ENCODE measurements around the gene C16orf74.

DNA sequence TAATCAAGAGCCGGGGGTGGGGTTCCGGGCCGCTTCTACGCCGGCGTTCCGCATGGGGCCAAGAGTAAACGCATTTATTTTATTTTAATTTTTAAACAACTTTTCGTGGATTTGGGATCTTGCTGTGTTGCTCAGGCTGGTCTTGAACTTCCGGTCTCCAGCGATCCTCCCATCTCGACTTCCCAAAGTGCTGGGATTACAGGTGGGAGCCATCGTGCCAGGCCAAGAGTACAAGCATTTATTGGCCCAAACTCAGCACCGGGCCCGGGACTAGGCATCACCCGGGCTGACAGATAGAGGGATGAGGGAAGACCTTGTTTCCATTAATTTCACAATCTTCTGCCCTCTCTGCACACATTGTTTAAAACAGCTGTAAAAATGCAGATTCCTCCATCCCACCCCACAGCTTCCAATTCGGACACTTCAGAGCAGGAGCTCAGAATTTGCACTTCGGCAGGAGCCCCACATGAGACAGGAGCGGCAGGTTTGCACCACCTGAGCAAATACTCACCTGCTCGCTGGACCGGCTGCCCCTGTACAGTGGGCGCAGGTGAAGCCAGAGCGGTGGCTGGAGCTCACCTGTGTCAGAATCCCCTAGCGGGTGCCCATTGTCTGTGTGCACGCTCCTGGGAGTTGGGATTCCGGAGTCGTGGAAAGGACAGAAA is 61.5 kb downstream of the C16orf74 start:
- TF ChIP-seq, protein P1, sequence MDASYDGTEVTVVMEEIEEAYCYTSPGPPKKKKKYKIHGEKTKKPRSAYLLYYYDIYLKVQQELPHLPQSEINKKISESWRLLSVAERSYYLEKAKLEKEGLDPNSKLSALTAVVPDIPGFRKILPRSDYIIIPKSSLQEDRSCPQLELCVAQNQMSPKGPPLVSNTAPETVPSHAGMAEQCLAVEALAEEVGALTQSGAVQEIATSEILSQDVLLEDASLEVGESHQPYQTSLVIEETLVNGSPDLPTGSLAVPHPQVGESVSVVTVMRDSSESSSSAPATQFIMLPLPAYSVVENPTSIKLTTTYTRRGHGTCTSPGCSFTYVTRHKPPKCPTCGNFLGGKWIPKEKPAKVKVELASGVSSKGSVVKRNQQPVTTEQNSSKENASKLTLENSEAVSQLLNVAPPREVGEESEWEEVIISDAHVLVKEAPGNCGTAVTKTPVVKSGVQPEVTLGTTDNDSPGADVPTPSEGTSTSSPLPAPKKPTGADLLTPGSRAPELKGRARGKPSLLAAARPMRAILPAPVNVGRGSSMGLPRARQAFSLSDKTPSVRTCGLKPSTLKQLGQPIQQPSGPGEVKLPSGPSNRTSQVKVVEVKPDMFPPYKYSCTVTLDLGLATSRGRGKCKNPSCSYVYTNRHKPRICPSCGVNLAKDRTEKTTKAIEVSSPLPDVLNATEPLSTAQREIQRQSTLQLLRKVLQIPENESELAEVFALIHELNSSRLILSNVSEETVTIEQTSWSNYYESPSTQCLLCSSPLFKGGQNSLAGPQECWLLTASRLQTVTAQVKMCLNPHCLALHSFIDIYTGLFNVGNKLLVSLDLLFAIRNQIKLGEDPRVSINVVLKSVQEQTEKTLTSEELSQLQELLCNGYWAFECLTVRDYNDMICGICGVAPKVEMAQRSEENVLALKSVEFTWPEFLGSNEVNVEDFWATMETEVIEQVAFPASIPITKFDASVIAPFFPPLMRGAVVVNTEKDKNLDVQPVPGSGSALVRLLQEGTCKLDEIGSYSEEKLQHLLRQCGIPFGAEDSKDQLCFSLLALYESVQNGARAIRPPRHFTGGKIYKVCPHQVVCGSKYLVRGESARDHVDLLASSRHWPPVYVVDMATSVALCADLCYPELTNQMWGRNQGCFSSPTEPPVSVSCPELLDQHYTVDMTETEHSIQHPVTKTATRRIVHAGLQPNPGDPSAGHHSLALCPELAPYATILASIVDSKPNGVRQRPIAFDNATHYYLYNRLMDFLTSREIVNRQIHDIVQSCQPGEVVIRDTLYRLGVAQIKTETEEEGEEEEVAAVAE (CRISPR knock-in tag; IDR thresholded peaks at IDR 0.05; ENCODE audit: borderline replicate concordance), result no peak
- TF ChIP-seq PATZ1 (CRISPR knock-in tag; IDR thresholded peaks at IDR 0.05) (no peak), CTCF (CRISPR knock-in tag; IDR thresholded peaks at IDR 0.05) (no peak), FOXP1 (IDR thresholded peaks at IDR 0.05) (no peak), FOXP1 (CRISPR knock-in tag; IDR thresholded peaks at IDR 0.05) (no peak), ATRX (CRISPR knock-in tag; IDR thresholded peaks at IDR 0.05; ENCODE audit: borderline replicate concordance) (no peak), SMAD1 (CRISPR knock-in tag; IDR thresholded peaks at IDR 0.05; ENCODE audit: borderline replicate concordance, low read depth) (no peak), KAT8 (CRISPR knock-in tag; IDR thresholded peaks at IDR 0.05) (no peak; the same call in 1 of the 2 replicates), PAX8 (CRISPR knock-in tag; IDR thresholded peaks at IDR 0.05; ENCODE audit: borderline replicate concordance) (no peak), ZNF660 (CRISPR knock-in tag; IDR thresholded peaks at IDR 0.05; ENCODE audit: borderline replicate concordance, low read depth) (no peak), BRCA1 (CRISPR knock-in tag; IDR thresholded peaks at IDR 0.05) (no peak), ZNF34 (CRISPR knock-in tag; IDR thresholded peaks at IDR 0.05; ENCODE audit: borderline replicate concordance) (no peak), ZNF274 (CRISPR knock-in tag; IDR thresholded peaks at IDR 0.05) (no peak)
- TF ChIP-seq, protein P2, sequence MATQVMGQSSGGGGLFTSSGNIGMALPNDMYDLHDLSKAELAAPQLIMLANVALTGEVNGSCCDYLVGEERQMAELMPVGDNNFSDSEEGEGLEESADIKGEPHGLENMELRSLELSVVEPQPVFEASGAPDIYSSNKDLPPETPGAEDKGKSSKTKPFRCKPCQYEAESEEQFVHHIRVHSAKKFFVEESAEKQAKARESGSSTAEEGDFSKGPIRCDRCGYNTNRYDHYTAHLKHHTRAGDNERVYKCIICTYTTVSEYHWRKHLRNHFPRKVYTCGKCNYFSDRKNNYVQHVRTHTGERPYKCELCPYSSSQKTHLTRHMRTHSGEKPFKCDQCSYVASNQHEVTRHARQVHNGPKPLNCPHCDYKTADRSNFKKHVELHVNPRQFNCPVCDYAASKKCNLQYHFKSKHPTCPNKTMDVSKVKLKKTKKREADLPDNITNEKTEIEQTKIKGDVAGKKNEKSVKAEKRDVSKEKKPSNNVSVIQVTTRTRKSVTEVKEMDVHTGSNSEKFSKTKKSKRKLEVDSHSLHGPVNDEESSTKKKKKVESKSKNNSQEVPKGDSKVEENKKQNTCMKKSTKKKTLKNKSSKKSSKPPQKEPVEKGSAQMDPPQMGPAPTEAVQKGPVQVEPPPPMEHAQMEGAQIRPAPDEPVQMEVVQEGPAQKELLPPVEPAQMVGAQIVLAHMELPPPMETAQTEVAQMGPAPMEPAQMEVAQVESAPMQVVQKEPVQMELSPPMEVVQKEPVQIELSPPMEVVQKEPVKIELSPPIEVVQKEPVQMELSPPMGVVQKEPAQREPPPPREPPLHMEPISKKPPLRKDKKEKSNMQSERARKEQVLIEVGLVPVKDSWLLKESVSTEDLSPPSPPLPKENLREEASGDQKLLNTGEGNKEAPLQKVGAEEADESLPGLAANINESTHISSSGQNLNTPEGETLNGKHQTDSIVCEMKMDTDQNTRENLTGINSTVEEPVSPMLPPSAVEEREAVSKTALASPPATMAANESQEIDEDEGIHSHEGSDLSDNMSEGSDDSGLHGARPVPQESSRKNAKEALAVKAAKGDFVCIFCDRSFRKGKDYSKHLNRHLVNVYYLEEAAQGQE (IDR thresholded peaks at IDR 0.05; ENCODE audit: borderline replicate concordance in 1 of 2, low read depth in 1 of 2, low read length in 2 of 2), result no peak
